SJSA1 (cell line): ENCODE results near the gene FDPS. TPM values are rescaled to one million over a fixed set of nuclear protein-coding genes. Genes with fewer than 3 reads are reported as not detected.
"Not testable (repeated sequence)": the region's sequence is repeated elsewhere in the genome, so short reads cannot be mapped to it uniquely, and the experiment has no call there.

ENCODE experiments used
- DNase-seq, 2 experiments: peaks; one replicate each; pipeline ENCODE4 v3.0.0-alpha.2; 2015 to 2020; ENCODE audit warnings: low spot score in 2 of 2, low read depth in 1 of 2
- H3K27ac ChIP-seq: fragments of 250-450 bp; sonication (Bioruptor Pico); 2 replicates; pipeline ENCODE4 v1.5.1; 2020; ENCODE audit warnings: mild to moderate bottlenecking, moderate library complexity
- H3K27me3 ChIP-seq: fragments of 250-450 bp; sonication (Bioruptor Pico); replicated peaks from 2 replicates; pipeline ENCODE4 v1.5.1; 2020; ENCODE audit warnings: mild to moderate bottlenecking, moderate library complexity
- H3K36me3 ChIP-seq: fragments of 250-450 bp; sonication (Bioruptor Pico); 2 replicates; pipeline ENCODE4 v1.5.1; 2020; ENCODE audit warnings: mild to moderate bottlenecking
- H3K4me1 ChIP-seq: fragments of 250-450 bp; sonication (Bioruptor Pico); replicated peaks from 2 replicates; pipeline ENCODE4 v1.6.1; 2021; ENCODE audit warnings: mild to moderate bottlenecking
- H3K4me3 ChIP-seq: fragments of 250-450 bp; sonication (Bioruptor Pico); 2 replicates; pipeline ENCODE4 v1.5.1; 2020; ENCODE audit warnings: mild to moderate bottlenecking
- H3K9me3 ChIP-seq: fragments of 250-450 bp; sonication (Bioruptor Pico); replicated peaks from 2 replicates; pipeline ENCODE4 v1.5.1; 2020; ENCODE audit warnings: mild to moderate bottlenecking
- total RNA-seq: library from RNA; depleted of rRNA; stranded (reverse); fragments of >200 nt; shearing (Covaris generic); gene quantifications from 2 replicates; pipeline ENCODE4 v1.2.3, GENCODE V29; 2014; rRNA removed

FDPS gene
- total RNA-seq, 1 experiment from 2014 or later = 232 TPM

GRCh38 chr1:155326020-155326526, 17.4 kb downstream of the FDPS start:
- no peak overlapping the region for H3K4me3 ChIP-seq
- H3K4me1 ChIP-seq = peaks cover 18% of the 10 kb centered on the region
- H3K36me3 ChIP-seq = peaks cover 73% of the 10 kb centered on the region
- no peaks in the 10 kb centered on the region for H3K27me3 ChIP-seq
- no peaks in the 10 kb centered on the region; the same call in 1 of the 2 replicates for H3K9me3 ChIP-seq
- no peak overlapping the region for H3K27ac ChIP-seq
- no peak for DNase-seq

GRCh38 chr1:155326631-155327037, 18.0 kb downstream of the FDPS start:
- Histone ChIP-seq H3K27ac (no peak overlapping the region), H3K4me1 (peaks cover 18% of the 10 kb centered on the region), H3K4me3 (no peak overlapping the region), H3K36me3 (peaks cover 75% of the 10 kb centered on the region), H3K9me3 (no peaks in the 10 kb centered on the region; the same call in 1 of the 2 replicates), H3K27me3 (no peaks in the 10 kb centered on the region)
- DNase-seq = no peak

DNA sequence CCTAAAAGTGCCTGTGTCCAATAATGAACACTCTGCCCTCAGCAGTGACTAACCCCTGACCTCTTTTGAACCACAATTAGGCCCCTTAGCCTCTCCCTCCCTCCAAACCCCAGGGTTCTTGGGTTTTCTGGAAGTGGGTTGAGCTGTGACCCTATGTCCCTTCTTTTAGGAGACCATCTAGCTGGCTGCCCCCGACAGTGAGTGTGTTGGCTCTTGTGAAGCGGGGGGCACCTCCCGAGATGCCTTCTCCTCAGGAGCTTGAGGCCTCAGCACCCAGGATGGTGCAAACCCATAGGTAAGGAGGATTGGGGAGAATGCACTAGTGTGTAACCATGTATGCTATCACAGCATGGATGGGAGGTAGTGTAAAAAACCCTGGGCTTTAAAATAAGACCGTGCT, 19.3 kb downstream of the FDPS start:
- H3K27me3 ChIP-seq = no peaks in the 10 kb centered on the region
- H3K4me1 ChIP-seq = peaks cover 8% of the 10 kb centered on the region
- H3K36me3 ChIP-seq = peaks cover 70% of the 10 kb centered on the region
- DNase-seq = no peak
- H3K27ac ChIP-seq = no peak overlapping the region
- H3K9me3 ChIP-seq = no peaks in the 10 kb centered on the region; the same call in 1 of the 2 replicates
- H3K4me3 ChIP-seq = no peak overlapping the region

DNA sequence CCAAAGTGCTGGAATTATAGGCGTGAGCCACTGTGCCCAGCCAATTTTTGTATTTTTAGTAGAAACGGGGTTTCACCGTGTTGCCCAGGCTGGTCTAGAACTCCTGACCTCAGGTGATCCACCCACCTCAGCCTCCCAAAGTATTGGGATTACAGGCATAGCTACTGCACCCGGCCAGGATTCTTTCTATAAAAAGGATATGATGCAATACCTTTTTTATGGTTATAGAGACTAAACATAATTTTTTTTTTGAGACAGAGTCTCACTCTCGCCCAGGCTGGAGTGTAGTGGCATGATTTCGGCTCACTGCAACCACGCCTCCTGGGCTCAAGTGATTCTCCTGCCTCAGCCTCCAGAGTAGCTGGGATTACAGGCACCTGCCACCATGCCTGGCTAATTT, 20.2 kb downstream of the FDPS start:
- H3K4me3 ChIP-seq, H3K4me1 ChIP-seq, H3K27ac ChIP-seq, DNase-seq, H3K27me3 ChIP-seq, H3K9me3 ChIP-seq: not testable (repeated sequence)
- peaks cover 79% of the 10 kb centered on the region for H3K36me3 ChIP-seq

GRCh38 chr1:155329980-155330598, 21.4 kb downstream of the FDPS start:
- Histone ChIP-seq H3K9me3 (no peaks in the 10 kb centered on the region; the same call in 1 of the 2 replicates), H3K27ac (no peak overlapping the region), H3K36me3 (peaks cover 74% of the 10 kb centered on the region), H3K4me3 (no peak overlapping the region), H3K27me3 (no peaks in the 10 kb centered on the region), H3K4me1 (peaks cover 7% of the 10 kb centered on the region)
- DNase-seq = no peak

DNA sequence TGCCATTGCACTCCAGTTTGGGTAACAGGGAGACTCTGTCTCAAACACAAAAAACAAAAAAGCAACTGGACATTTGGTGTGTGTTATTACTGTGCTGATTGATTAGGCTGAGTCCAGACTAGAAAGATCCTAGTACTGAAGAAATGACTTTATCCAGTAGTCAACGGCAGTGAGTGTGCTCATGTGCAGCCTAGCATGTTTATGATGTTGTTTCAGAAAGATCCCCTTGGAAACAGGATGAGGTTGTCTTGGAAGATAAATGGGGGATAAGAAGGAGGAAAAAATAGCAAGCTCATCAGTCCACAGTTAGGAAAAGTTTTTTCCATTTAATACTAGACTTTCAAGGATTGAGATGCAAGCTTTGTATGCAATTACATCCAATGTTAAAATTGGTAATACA, 26.3 kb downstream of the FDPS start:
- H3K4me1 ChIP-seq = no peaks in the 10 kb centered on the region
- H3K36me3 ChIP-seq = peaks cover 66% of the 10 kb centered on the region
- DNase-seq = no peak
- H3K27me3 ChIP-seq = no peaks in the 10 kb centered on the region
- H3K9me3 ChIP-seq = no peaks in the 10 kb centered on the region
- H3K27ac ChIP-seq = no peak overlapping the region
- no peak overlapping the region for H3K4me3 ChIP-seq

GRCh38 chr1:155339515-155340097, 30.9 kb downstream of the FDPS start:
- Histone ChIP-seq H3K4me1 (no peaks in the 10 kb centered on the region), H3K36me3 (peaks cover 79% of the 10 kb centered on the region), H3K9me3 (no peaks in the 10 kb centered on the region), H3K4me3 (no peak overlapping the region), H3K27ac (no peak overlapping the region), H3K27me3 (no peaks in the 10 kb centered on the region)
- no peak for DNase-seq

DNA sequence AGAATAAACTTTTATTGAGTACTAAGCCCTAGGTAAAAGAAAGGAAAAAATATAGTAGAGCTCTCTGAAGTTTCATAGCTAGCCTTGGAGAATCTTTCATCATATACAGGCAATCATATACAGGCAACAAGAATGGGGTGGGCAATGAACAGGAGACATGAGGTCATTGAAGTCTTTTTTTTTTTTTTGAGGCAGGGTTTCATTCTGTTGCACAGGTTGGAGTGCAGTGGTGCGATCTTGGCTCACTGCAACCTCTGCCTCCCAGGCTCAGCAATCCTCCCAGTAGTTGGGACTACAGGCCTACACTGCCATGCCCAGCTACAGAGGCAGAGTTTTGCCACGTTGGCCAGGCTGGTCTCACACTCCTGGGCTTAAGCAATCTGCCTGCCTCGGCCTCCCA, 34.2 kb downstream of the FDPS start:
- peaks cover 87% of the 10 kb centered on the region for H3K36me3 ChIP-seq

DNA sequence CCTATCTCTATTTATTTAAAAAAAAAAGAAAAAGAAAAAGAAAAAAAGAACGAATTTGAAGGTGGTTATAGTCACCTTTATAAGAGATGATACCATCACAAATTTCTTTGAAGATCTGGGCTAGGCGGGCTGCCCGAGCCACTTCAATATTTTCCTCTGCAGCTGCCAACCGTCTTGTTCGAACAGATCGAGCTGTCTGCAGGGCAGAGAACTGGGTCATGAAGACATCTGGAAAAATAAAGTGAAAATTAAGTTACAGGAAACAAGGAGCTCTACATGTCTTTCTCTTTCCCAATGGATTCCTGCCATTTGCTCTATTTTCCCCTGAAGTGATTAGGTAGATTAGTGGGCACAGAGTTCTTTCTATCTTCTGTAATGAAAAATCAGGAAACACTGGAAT, 44.0 kb downstream of the FDPS start:
- DNase-seq = no peak
- Histone ChIP-seq H3K27ac (no peak overlapping the region), H3K4me3 (no peak overlapping the region), H3K36me3 (peaks cover 84% of the 10 kb centered on the region), H3K9me3 (no peaks in the 10 kb centered on the region), H3K4me1 (no peaks in the 10 kb centered on the region), H3K27me3 (no peaks in the 10 kb centered on the region)

More for the DNA sequence above, 34.2 kb downstream of the FDPS start:
- DNase-seq = no peak
- Histone ChIP-seq H3K27me3 (no peaks in the 10 kb centered on the region), H3K4me1 (no peaks in the 10 kb centered on the region), H3K9me3 (no peaks in the 10 kb centered on the region), H3K27ac (no peak overlapping the region), H3K4me3 (no peak overlapping the region)

DNA sequence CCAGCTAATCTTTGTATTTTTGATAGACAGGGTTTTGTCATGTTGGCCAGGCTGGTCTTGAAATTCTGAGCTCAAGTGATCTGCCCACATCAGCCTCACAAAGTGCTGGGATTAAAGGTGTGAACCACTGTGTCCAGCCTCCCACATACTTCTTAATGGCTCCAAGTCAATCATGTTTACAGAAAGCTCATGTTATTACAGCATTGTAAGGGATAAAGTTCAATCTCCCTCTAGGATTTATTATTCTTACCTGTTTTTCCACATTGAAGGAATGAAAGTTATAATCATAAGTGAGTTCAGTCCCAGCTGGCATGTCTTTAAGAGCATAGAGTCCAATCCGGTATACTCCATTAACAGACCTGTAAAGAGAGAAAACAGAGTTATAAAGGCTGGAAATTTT, 51.4 kb downstream of the FDPS start:
- DNase-seq = no peak
- Histone ChIP-seq H3K27ac (no peak overlapping the region), H3K4me3 (no peak overlapping the region), H3K4me1 (no peaks in the 10 kb centered on the region), H3K36me3 (peaks cover 59% of the 10 kb centered on the region), H3K27me3 (no peaks in the 10 kb centered on the region), H3K9me3 (no peaks in the 10 kb centered on the region)

Other genes with a start within 250 kb of the FDPS start
- 4.7 and 4.8 TPM in 2 replicates for gene EFNA4, start 245.1 kb upstream of the FDPS start, total RNA-seq
- gene EFNA3, start 230.0 kb upstream of the FDPS start, total RNA-seq = 0.21 and 0.85 TPM in 2 replicates
- 0.89 and 0.91 TPM in 2 replicates for gene EFNA1, start 181.0 kb upstream of the FDPS start, total RNA-seq
- 9.9 and 23.4 TPM in 2 replicates for gene SLC50A1, start 173.0 kb upstream of the FDPS start, total RNA-seq
- 40.7 and 76.6 TPM in 2 replicates for gene DPM3, start 168.3 kb upstream of the FDPS start, total RNA-seq
- gene KRTCAP2, start 135.6 kb upstream of the FDPS start, total RNA-seq = 61.7 and 94.8 TPM in 2 replicates
- 0.21 and 1.1 TPM in 2 replicates for gene TRIM46, start 135.0 kb upstream of the FDPS start, total RNA-seq
- gene THBS3, start 101.0 kb upstream of the FDPS start, total RNA-seq = 3.2 and 5.4 TPM in 2 replicates
- gene MTX1, start 100.2 kb upstream of the FDPS start, total RNA-seq = 69.7 and 86.0 TPM in 2 replicates
- gene ENTREP3, start 53.4 kb upstream of the FDPS start, total RNA-seq = 3.7 and 11.9 TPM in 2 replicates
- gene SCAMP3, start 46.5 kb upstream of the FDPS start, total RNA-seq = 54.6 and 55.9 TPM in 2 replicates
- 13.0 and 13.7 TPM in 2 replicates for gene CLK2, start 35.4 kb upstream of the FDPS start, total RNA-seq
- 0.97 and 2.5 TPM in 2 replicates for gene HCN3, start 31.4 kb upstream of the FDPS start, total RNA-seq
- gene PKLR, start 7.4 kb upstream of the FDPS start, total RNA-seq = not detected in 2 replicates
- 39.8 and 40.9 TPM in 2 replicates for gene RUSC1, start 12.0 kb downstream of the FDPS start, total RNA-seq